Uterus (tissue), 4 donors: ENCODE data around the gene SUPT7L. TPM values are rescaled to one million over a fixed set of nuclear protein-coding genes. Genes with fewer than 3 reads are reported as not detected.

Experiments
- DNase-seq, 2 donors: peaks; one replicate each; pipeline ENCODE4 v3.0.0-alpha.2; 2019 to 2020
- H3K27ac ChIP-seq, 2 donors: fragments of 200-600 bp; sonication (generic); 1 replicate in 1 of 2; 2 replicates in 1 of 2; pipeline ENCODE4 v1.5.1; 2016 to 2018
- H3K27me3 ChIP-seq, 2 donors: fragments of 200-600 bp; sonication (generic); one replicate each; pipeline ENCODE4 v1.5.1; 2018 to 2019; ENCODE audit warnings: control low read depth in 1 of 2
- H3K36me3 ChIP-seq, 2 donors: fragments of 200-600 bp; sonication (generic); one replicate each; pipeline ENCODE4 v1.5.1; 2019; ENCODE audit warnings: control low read depth in 1 of 2
- H3K4me1 ChIP-seq, 2 donors: fragments of 200-600 bp; sonication (generic); one replicate each; pipeline ENCODE4 v1.5.1; 2018 to 2019; ENCODE audit warnings: control low read depth in 1 of 2
- H3K4me3 ChIP-seq, 2 donors: fragments of 200-600 bp; sonication (generic); 1 replicate in 1 of 2; 2 replicates in 1 of 2; pipeline ENCODE4 v1.5.1; 2018 to 2019; ENCODE audit warnings: mild to moderate bottlenecking in 1 of 2
- H3K9me3 ChIP-seq, 2 donors: fragments of 200-600 bp; sonication (generic); one replicate each; pipeline ENCODE4 v1.5.1; 2019; ENCODE audit warnings: control low read depth in 1 of 2
- POLR2A ChIP-seq, 2 donors: fragments of 450-650 bp; IDR thresholded peaks; one replicate each; pipeline ENCODE4 v1.6.1; 2016; ENCODE audit warnings: antibody characterized with exemption in 2 of 2, mild to moderate bottlenecking in 1 of 2, moderate library complexity in 1 of 2
- intact Hi-C: fragments of 100-400 bp; cut with DNase I; formaldehyde crosslinking; loops from one replicate; pipeline ENCODE4 v1.15.1; 2023; ENCODE audit warnings: low total_unique reads
- total RNA-seq, 4 donors: library from RNA; depleted of rRNA in 3 of 4; stranded (reverse); fragments of >200 nt in 3 of 4; gene quantifications; one replicate each; pipeline versions ENCODE4 v1.1.0 to v1.2.4, GENCODE V29; 2014 to 2023
- TF ChIP-seq, protein P1 (sequence below), 4 experiments: fragments of 200-600 bp in 2 of 4; fragments of 450-650 bp in 2 of 4; sonication (generic) in 2 of 4; IDR thresholded peaks; one replicate each; pipeline ENCODE4 v1.5.1; 2016 to 2019; ENCODE audit warnings: antibody characterized with exemption in 4 of 4, mild to moderate bottlenecking in 2 of 4, moderate library complexity in 1 of 4
- donor health status: DM: yes; HTN: yes; CAD: no.

Gene SUPT7L
- total RNA-seq, 4 donors from 2014 or later = 11.8 to 31.2 (median 20.2) TPM

GRCh38 chr2:27645197-27645596 is 18.2 kb downstream of the SUPT7L start:
- Histone ChIP-seq H3K27ac (no peak overlapping the region), H3K27me3 (no peaks in the 10 kb centered on the region), H3K4me3 (no peak overlapping the region), H3K4me1 (no peaks in the 10 kb centered on the region), H3K36me3 (no peaks in the 10 kb centered on the region), H3K9me3 (no peaks in the 10 kb centered on the region)
- intact Hi-C loops = no loop called here
- no peak for DNase-seq
- TF ChIP-seq, protein P1, sequence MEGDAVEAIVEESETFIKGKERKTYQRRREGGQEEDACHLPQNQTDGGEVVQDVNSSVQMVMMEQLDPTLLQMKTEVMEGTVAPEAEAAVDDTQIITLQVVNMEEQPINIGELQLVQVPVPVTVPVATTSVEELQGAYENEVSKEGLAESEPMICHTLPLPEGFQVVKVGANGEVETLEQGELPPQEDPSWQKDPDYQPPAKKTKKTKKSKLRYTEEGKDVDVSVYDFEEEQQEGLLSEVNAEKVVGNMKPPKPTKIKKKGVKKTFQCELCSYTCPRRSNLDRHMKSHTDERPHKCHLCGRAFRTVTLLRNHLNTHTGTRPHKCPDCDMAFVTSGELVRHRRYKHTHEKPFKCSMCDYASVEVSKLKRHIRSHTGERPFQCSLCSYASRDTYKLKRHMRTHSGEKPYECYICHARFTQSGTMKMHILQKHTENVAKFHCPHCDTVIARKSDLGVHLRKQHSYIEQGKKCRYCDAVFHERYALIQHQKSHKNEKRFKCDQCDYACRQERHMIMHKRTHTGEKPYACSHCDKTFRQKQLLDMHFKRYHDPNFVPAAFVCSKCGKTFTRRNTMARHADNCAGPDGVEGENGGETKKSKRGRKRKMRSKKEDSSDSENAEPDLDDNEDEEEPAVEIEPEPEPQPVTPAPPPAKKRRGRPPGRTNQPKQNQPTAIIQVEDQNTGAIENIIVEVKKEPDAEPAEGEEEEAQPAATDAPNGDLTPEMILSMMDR (IDR thresholded peaks at IDR 0.05) = no peak
- no peak for TF ChIP-seq POLR2A (IDR thresholded peaks at IDR 0.05)

DNA sequence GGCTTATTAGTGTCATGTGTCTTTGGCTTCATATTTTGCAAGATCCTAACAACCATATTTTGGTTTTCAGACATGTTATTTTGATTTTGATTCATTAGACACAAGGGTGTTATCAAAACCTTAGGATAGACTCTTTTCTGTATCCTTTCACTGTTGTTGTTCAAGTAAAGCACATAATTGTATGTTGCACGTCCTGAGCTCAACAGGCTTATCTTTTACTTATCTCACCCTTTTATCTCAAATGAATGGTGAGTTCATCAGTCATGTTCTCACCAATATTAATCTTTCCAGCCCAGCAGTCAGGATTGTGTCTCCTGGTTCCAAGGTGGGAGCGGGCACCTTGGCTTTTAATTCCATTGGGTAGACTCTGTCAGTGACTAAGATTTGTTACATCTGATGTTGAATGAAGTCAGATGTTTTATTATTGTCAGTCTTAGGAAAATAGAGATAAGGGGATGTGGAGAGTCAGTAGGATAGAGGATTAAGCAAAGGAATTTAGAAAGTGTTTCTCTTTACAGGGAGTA is 22.6 kb downstream of the SUPT7L start:
- Histone ChIP-seq H3K9me3 (no peaks in the 10 kb centered on the region), H3K4me3 (no peak overlapping the region), H3K27me3 (no peaks in the 10 kb centered on the region), H3K27ac (no peak overlapping the region), H3K4me1 (no peaks in the 10 kb centered on the region), H3K36me3 (no peaks in the 10 kb centered on the region)
- TF ChIP-seq POLR2A (IDR thresholded peaks at IDR 0.05) = no peak
- TF ChIP-seq, protein P1 (IDR thresholded peaks at IDR 0.05) = no peak
- intact Hi-C loops = no loop called here
- no peak for DNase-seq

DNA sequence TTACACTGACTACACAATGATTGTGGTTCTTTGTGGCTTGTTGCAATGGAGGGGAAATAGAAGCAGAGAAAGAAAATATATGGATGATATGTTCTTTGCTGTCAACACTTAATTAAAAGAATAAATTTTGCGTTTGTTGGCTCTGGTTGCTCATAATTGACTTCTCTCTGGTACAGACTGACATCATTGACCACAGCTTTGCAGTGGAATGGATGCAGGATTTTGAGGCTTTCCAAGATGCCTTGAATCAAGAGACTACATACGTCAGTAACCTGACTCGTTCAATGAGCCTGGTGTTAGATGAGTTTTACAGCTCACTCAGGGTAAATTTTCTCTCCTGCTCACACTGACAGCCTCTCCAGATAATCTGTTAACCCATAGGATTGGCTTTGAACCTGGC is 24.7 kb downstream of the SUPT7L start:
- DNase-seq = no peak
- Histone ChIP-seq H3K36me3 (no peaks in the 10 kb centered on the region), H3K27me3 (no peaks in the 10 kb centered on the region), H3K27ac (no peak overlapping the region), H3K9me3 (no peaks in the 10 kb centered on the region), H3K4me1 (no peaks in the 10 kb centered on the region), H3K4me3 (no peak overlapping the region)
- TF ChIP-seq POLR2A (IDR thresholded peaks at IDR 0.05) = no peak
- TF ChIP-seq, protein P1 (IDR thresholded peaks at IDR 0.05) = no peak
- intact Hi-C loops = no loop called here

GRCh38 chr2:27638037-27638637 is 25.3 kb downstream of the SUPT7L start:
- intact Hi-C loops = no loop called here
- Histone ChIP-seq H3K4me1 (no peaks in the 10 kb centered on the region), H3K9me3 (no peaks in the 10 kb centered on the region), H3K36me3 (no peaks in the 10 kb centered on the region), H3K27ac (no peak overlapping the region), H3K27me3 (no peaks in the 10 kb centered on the region), H3K4me3 (no peak overlapping the region)
- TF ChIP-seq, protein P1 (IDR thresholded peaks at IDR 0.05) = no peak
- no peak for TF ChIP-seq POLR2A (IDR thresholded peaks at IDR 0.05)
- DNase-seq = no peak

DNA sequence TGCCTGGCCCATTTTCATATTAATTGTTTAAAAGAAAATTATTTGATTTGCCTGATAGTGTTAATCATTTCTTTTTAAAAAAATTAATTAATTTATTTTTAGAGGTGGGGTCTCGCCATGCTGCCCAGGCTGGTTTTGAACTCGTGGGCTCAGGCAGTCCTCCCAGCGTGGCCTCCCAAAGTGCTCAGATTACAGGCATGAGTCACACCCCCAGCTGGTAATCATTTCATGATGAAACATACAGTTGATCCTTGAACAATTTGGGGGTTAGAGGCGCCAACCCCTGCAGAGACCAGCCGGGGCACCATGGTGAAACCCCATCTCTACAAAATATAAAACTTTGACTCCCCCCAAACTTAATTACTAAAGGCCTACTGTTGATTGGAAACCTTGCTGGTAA is 26.6 kb downstream of the SUPT7L start:
- Histone ChIP-seq H3K9me3 (no peaks in the 10 kb centered on the region), H3K4me1 (no peaks in the 10 kb centered on the region), H3K27ac (no peak overlapping the region), H3K27me3 (no peaks in the 10 kb centered on the region), H3K4me3 (no peak overlapping the region), H3K36me3 (no peaks in the 10 kb centered on the region)
- no peak for TF ChIP-seq POLR2A (IDR thresholded peaks at IDR 0.05)
- TF ChIP-seq, protein P1 (IDR thresholded peaks at IDR 0.05) = no peak
- intact Hi-C loops = no loop called here
- no peak for DNase-seq
